CD14-positive monocyte (primary cell): ENCODE results near the gene VSTM2L. TPM values are rescaled to one million over a fixed set of nuclear protein-coding genes. Genes with fewer than 3 reads are reported as not detected.

Source experiments
- DNase-seq, 3 donors: peaks; one replicate each; pipeline ENCODE4 v3.0.0-alpha.2; 2011 to 2022
- H2AFZ ChIP-seq: 2 replicates; pipeline ENCODE4 v1.6.0; 2012; ENCODE audit warnings: mild to moderate bottlenecking, low read depth, low read length, inconsistent platforms; ENCODE audit not compliant: insufficient read depth, poor library complexity, severe bottlenecking
- H3K27ac ChIP-seq, 2 donors: 1 replicate in 1 of 2; 2 replicates in 1 of 2; pipeline ENCODE4 v1.5.1; 2012 to 2013; ENCODE audit warnings: low read length in 2 of 2, control low read depth in 1 of 2, inconsistent platforms in 1 of 2, low read depth in 1 of 2, mild to moderate bottlenecking in 1 of 2
- H3K27me3 ChIP-seq, 2 donors: one replicate each; pipeline versions ENCODE4 v1.6.0 to v1.6.1; 2011 to 2013; ENCODE audit warnings: low read length in 2 of 2; ENCODE audit not compliant: control insufficient read depth in 2 of 2, insufficient read depth in 2 of 2
- H3K36me3 ChIP-seq, 2 donors: replicated peaks in 1 of 2; 1 replicate in 1 of 2; 2 replicates in 1 of 2; pipeline versions ENCODE4 v1.5.1 to v1.6.1; 2012 to 2013; ENCODE audit warnings: low read length in 2 of 2, control low read depth in 1 of 2, inconsistent platforms in 1 of 2, mild to moderate bottlenecking in 1 of 2; ENCODE audit not compliant: insufficient read depth in 2 of 2, control insufficient read depth in 1 of 2
- H3K4me1 ChIP-seq, 2 donors: 1 replicate in 1 of 2; 2 replicates in 1 of 2; pipeline versions ENCODE4 v1.5.1 to v1.6.1; 2012 to 2013; ENCODE audit warnings: low read length in 2 of 2, control low read depth in 1 of 2, inconsistent platforms in 1 of 2, mild to moderate bottlenecking in 1 of 2, moderate library complexity in 1 of 2; ENCODE audit not compliant: insufficient read depth in 2 of 2, control insufficient read depth in 1 of 2
- H3K4me2 ChIP-seq: replicated peaks from 2 replicates; pipeline ENCODE3; 2012; ENCODE audit warnings: low read length, moderate library complexity, mild to moderate bottlenecking; ENCODE audit not compliant: poor library complexity, severe bottlenecking; ENCODE audit errors: extremely low read depth
- H3K4me3 ChIP-seq, 3 experiments: fragments of 200-600 bp in 1 of 3; sonication (generic) in 1 of 3; replicated peaks in 1 of 3; 1 replicate in 2 of 3; 2 replicates in 1 of 3; pipeline ENCODE4 v1.5.1; 2011 to 2013; ENCODE audit warnings: low read length in 3 of 3, mild to moderate bottlenecking in 3 of 3, control low read depth in 2 of 3, low read depth in 2 of 3, inconsistent platforms in 1 of 3, moderate library complexity in 1 of 3
- H3K79me2 ChIP-seq: 2 replicates; pipeline ENCODE4 v1.6.0; 2012; ENCODE audit warnings: mild to moderate bottlenecking, control low read depth, inconsistent platforms, low read length, moderate library complexity; ENCODE audit not compliant: insufficient read depth
- H3K9ac ChIP-seq: 2 replicates; pipeline ENCODE4 v1.6.0; 2017; ENCODE audit warnings: low read length, mild to moderate bottlenecking; ENCODE audit not compliant: insufficient read depth, poor library complexity, severe bottlenecking
- H3K9me3 ChIP-seq, 2 donors: replicated peaks in 1 of 2; 1 replicate in 1 of 2; 2 replicates in 1 of 2; pipeline versions ENCODE4 v1.5.1 to v1.6.1; 2012 to 2013; ENCODE audit warnings: low read length in 2 of 2, control low read depth in 1 of 2; ENCODE audit not compliant: control insufficient read depth in 1 of 2, insufficient read depth in 1 of 2
- H4K20me1 ChIP-seq: 2 replicates; pipeline ENCODE4 v1.6.0; 2012; ENCODE audit warnings: mild to moderate bottlenecking, low read length, control low read depth, moderate library complexity; ENCODE audit not compliant: insufficient read depth
- H3K27ac Mint-ChIP-seq, 7 donors: one replicate each; pipeline ENCODE4 v1.8.0; 2020; ENCODE audit warnings: mild to moderate bottlenecking in 7 of 7, mixed read lengths in 7 of 7, moderate library complexity in 6 of 7, inconsistent platforms in 2 of 7
- H3K27me3 Mint-ChIP-seq, 3 donors: one replicate each; pipeline ENCODE4 v1.8.0; 2021 to 2022; ENCODE audit warnings: low read depth in 3 of 3, mild to moderate bottlenecking in 3 of 3, mixed read lengths in 3 of 3, moderate library complexity in 3 of 3, inconsistent platforms in 1 of 3
- H3K36me3 Mint-ChIP-seq, 2 donors: one replicate each; pipeline ENCODE4 v1.8.0; 2020; ENCODE audit warnings: mixed read lengths in 2 of 2, inconsistent platforms in 1 of 2, mild to moderate bottlenecking in 1 of 2
- H3K4me1 Mint-ChIP-seq: one replicate; pipeline ENCODE4 v1.8.0; 2020; ENCODE audit warnings: mild to moderate bottlenecking, mixed read lengths
- H3K4me3 Mint-ChIP-seq, 2 donors: one replicate each; pipeline ENCODE4 v1.8.0; 2020; ENCODE audit warnings: mild to moderate bottlenecking in 2 of 2, mixed read lengths in 2 of 2, moderate library complexity in 1 of 2
- H3K9me3 Mint-ChIP-seq, 7 donors: one replicate each; pipeline ENCODE4 v1.8.0; 2020 to 2022; ENCODE audit warnings: mixed read lengths in 7 of 7, mild to moderate bottlenecking in 6 of 7, moderate library complexity in 6 of 7, inconsistent platforms in 2 of 7
- CTCF ChIP-seq: fragments of 200-600 bp; IDR thresholded peaks from one replicate; pipeline ENCODE4 v1.8.0; 2022; ENCODE audit warnings: antibody characterized with exemption, mild to moderate bottlenecking
- WGBS: methylation state at CpG from one replicate; pipeline ENCODE4 v1.1.5; 2013; ENCODE audit warnings: missing lambda C conversion rate; ENCODE audit not compliant: insufficient coverage; 5-methylcytosine and 5-hydroxymethylcytosine counted together
- intact Hi-C, 2 donors: fragments of 100-400 bp; cut with micrococcal nuclease; formaldehyde crosslinking; loops; one replicate each; pipeline versions ENCODE4 v1.15.0 to v1.15.1; 2023
- polyA plus RNA-seq, 3 donors: library from polyadenylated mRNA; depleted of rRNA in 1 of 3; unstranded in 2 of 3; stranded (reverse) in 1 of 3; fragments of 300-500 nt in 2 of 3; fragments of >200 nt in 1 of 3; fragmentation: Illumina TruSeq in 2 of 3; gene quantifications; 1 replicate in 2 of 3; 2 replicates in 1 of 3; pipeline ENCODE4 v1.2.3, GENCODE V29; 2012 to 2021

VSTM2L gene
- polyA plus RNA-seq, 3 donors: not detected

- peak overlapping the region; percentile 46 to 84 for H3K27ac ChIP-seq
- peak; percentile 52 to 69 (median 55) for DNase-seq
- intact Hi-C loops: loop anchor here (5.0 to 10.0 kb wide), 2 partner anchors 422 to 425 kb away; no protein-coding TSS in a partner anchor
- no peaks in the 10 kb centered on the region for H4K20me1 ChIP-seq
- H3K4me1 Mint-ChIP-seq: peaks cover 32% of the 10 kb centered on the region
- peak overlapping the region; percentile 89 to 97 (median 94) for H3K27ac Mint-ChIP-seq
- H3K9ac ChIP-seq: peak overlapping the region; percentile 53
- peaks cover 25 to 61% of the 10 kb centered on the region in 2 donors for H3K36me3 ChIP-seq
- H3K4me2 ChIP-seq: peak overlapping the region; percentile 10
- H3K4me3 Mint-ChIP-seq: peak overlapping the region in 1 of 2 donors; percentile 73
- H3K79me2 ChIP-seq: no peaks in the 10 kb centered on the region
- no peaks in the 10 kb centered on the region for H3K9me3 ChIP-seq
- H2AFZ ChIP-seq: no peak overlapping the region
- peaks cover 0 to 3% (median 1%) of the 10 kb centered on the region in 3 donors for H3K27me3 Mint-ChIP-seq
- H3K27me3 ChIP-seq: no peaks in the 10 kb centered on the region
- peaks cover 67 to 74% of the 10 kb centered on the region in 2 donors for H3K36me3 Mint-ChIP-seq
- TF ChIP-seq CTCF: no peak
- peaks cover 29 to 30% of the 10 kb centered on the region in 2 donors for H3K4me1 ChIP-seq
- 0% methylated on average over 3 of the region's 7 CpGs for WGBS
- peak overlapping the region in 1 of 3 experiments; percentile 3 for H3K4me3 ChIP-seq
- no peaks in the 10 kb centered on the region for H3K9me3 Mint-ChIP-seq
These were observed 86.8 kb downstream of the VSTM2L start for GRCh38 chr20:37989601-37990295.

DNA sequence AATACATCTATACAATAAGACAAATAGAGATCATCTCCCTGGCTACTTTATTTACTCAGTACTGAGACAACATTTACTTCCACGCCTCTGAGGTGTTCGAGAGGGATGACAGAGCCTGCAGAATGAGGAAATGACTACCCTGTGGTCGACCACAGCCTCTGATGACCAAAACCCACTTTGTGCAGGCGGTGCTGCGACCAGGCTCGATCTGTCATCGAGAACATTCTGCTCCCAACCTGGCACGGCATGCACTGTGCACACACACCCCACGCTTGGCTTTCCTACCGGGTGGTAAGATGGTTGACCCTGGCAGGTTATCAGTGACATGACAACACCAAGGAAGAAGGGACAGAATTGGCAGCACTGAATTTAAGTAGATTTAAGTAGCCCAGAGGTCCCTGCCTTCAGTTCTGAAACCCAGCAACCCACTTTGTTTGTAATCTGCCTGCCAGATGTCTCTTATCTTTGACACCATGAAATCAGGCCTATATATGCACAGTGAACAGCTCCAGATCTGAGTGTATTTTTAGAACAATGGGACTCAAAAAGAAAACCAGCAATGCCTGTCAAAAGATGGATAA, 87.7 kb downstream of the VSTM2L start:
- H3K79me2 ChIP-seq: no peaks in the 10 kb centered on the region
- peaks cover 32 to 63% of the 10 kb centered on the region in 2 donors for H3K36me3 ChIP-seq
- Mint-ChIP-seq H3K27me3 (peaks cover 0 to 3% (median 1%) of the 10 kb centered on the region in 3 donors), H3K27ac (peak overlapping the region; percentile 89 to 97 (median 94)), H3K4me3 (peak overlapping the region; percentile 29 to 62), H3K4me1 (peaks cover 32% of the 10 kb centered on the region), H3K36me3 (peaks cover 76 to 82% of the 10 kb centered on the region in 2 donors), H3K9me3 (no peaks in the 10 kb centered on the region)
- no peak overlapping the region for H2AFZ ChIP-seq
- WGBS: 0% methylated on average over 8 of the region's 10 CpGs
- peaks cover 29 to 30% of the 10 kb centered on the region in 2 donors for H3K4me1 ChIP-seq
- H4K20me1 ChIP-seq: no peaks in the 10 kb centered on the region
- intact Hi-C loops: loop anchor here (5.0 to 10.0 kb wide), 2 partner anchors 423 to 426 kb away; no protein-coding TSS in a partner anchor
- no peak for TF ChIP-seq CTCF
- H3K27ac ChIP-seq: peak overlapping the region in 1 of 2 donors; percentile 84
- H3K27me3 ChIP-seq: no peaks in the 10 kb centered on the region
- peak; percentile 90 to 95 (median 92) for DNase-seq
- H3K4me3 ChIP-seq: no peak overlapping the region
- H3K9me3 ChIP-seq: no peaks in the 10 kb centered on the region
- no peak overlapping the region for H3K4me2 ChIP-seq
- peak overlapping the region; percentile 53 for H3K9ac ChIP-seq
